Prostate gland (tissue), 2 donors: ENCODE data around the gene CLSTN3.

Experiments used
- CTCF ChIP-seq, 4 experiments: fragments of 200-600 bp in 2 of 4; fragments of 450-650 bp in 2 of 4; sonication (generic) in 2 of 4; IDR thresholded peaks; 1 replicate in 3 of 4; 2 replicates in 1 of 4; pipeline ENCODE4 v1.5.1; 2016 to 2019; ENCODE audit warnings: antibody characterized with exemption in 4 of 4, mild to moderate bottlenecking in 2 of 4, moderate library complexity in 2 of 4
- POLR2A ChIP-seq: fragments of 450-650 bp; IDR thresholded peaks from one replicate; pipeline ENCODE4 v1.6.1; 2016; ENCODE audit warnings: antibody characterized with exemption, mild to moderate bottlenecking
- POLR2AphosphoS5 ChIP-seq: sonication (generic); formaldehyde crosslinking; IDR thresholded peaks from one replicate; pipeline ENCODE4 v1.6.1; 2017; ENCODE audit warnings: antibody characterized with exemption

DNA sequence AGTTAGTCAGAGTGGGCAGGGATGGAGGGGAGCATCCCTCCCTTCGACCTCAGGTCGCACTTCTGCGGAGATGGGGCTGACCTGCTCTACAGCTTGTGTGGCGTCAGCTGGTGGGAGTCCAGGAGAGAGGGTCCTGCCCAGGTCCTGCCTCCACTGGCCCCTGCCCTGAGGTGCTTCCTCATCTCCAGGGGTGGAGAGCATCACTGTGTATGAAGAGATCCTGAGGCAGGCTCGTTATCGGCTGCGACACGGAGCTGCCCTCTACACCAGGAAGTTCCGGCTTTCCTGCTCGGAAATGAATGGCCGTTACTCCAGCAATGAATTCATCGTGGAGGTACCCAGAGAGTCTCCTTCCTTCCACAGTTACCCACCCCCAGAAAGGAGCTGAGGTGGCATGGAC is 20.2 kb downstream of the CLSTN3 start:
- TF ChIP-seq CTCF (IDR thresholded peaks at IDR 0.05) (no peak), POLR2A (no peak), POLR2AphosphoS5 (no peak)
